SK-N-SH treated with all-trans-retinoic acid at 6 μM for 48 hours (cell line): ENCODE measurements around the gene DHX57.

Experiments
- BACH2 ChIP-seq: fragments of 250-450 bp; sonication (Bioruptor Pico); IDR thresholded peaks from 2 replicates; pipeline ENCODE4 v1.9.0; 2021; ENCODE audit warnings: mild to moderate bottlenecking, borderline replicate concordance
- CSDC2 ChIP-seq: fragments of 250-450 bp; sonication (Bioruptor Pico); IDR thresholded peaks from 2 replicates; pipeline ENCODE4 v1.5.0; 2020; ENCODE audit warnings: mild to moderate bottlenecking, moderate library complexity
- OSR1 ChIP-seq: fragments of 250-450 bp; sonication (Bioruptor Pico); IDR thresholded peaks from 2 replicates; pipeline ENCODE4 v1.8.0; 2022; ENCODE audit warnings: moderate library complexity, mild to moderate bottlenecking, inconsistent platforms
- RARB ChIP-seq: fragments of 250-450 bp; sonication (Bioruptor Pico); IDR thresholded peaks from 2 replicates; pipeline ENCODE4 v1.8.0; 2021; ENCODE audit warnings: mild to moderate bottlenecking, moderate library complexity
- SNAI2 ChIP-seq: fragments of 250-450 bp; sonication (Bioruptor Pico); IDR thresholded peaks from 2 replicates; pipeline ENCODE4 v1.5.0; 2020; ENCODE audit warnings: mild to moderate bottlenecking, moderate library complexity
- ZC3H10 ChIP-seq: fragments of 250-450 bp; sonication (Bioruptor Pico); IDR thresholded peaks from 2 replicates; pipeline ENCODE4 v1.5.1; 2021; ENCODE audit warnings: mild to moderate bottlenecking, moderate library complexity
- ZFP3 ChIP-seq: fragments of 250-450 bp; sonication (Bioruptor Pico); IDR thresholded peaks from 2 replicates; pipeline ENCODE4 v1.5.0; 2020; ENCODE audit warnings: mild to moderate bottlenecking, moderate library complexity
- ZFP30 ChIP-seq: fragments of 450-650 bp; formaldehyde crosslinking; IDR thresholded peaks from 2 replicates; pipeline ENCODE4 v1.5.0; 2022; ENCODE audit warnings: mild to moderate bottlenecking, moderate library complexity
- ZNF565 ChIP-seq: fragments of 450-650 bp; formaldehyde crosslinking; conservative IDR thresholded peaks from 2 replicates; pipeline ENCODE4 v1.5.0; 2020; ENCODE audit warnings: low read depth, mild to moderate bottlenecking, moderate library complexity
- TF ChIP-seq, protein P1 (sequence below): fragments of 250-450 bp; sonication (Bioruptor Pico); IDR thresholded peaks from 2 replicates; pipeline ENCODE4 v1.8.0; 2020; ENCODE audit warnings: mild to moderate bottlenecking, moderate library complexity, borderline replicate concordance
- TF ChIP-seq, protein P2 (sequence below): fragments of 250-450 bp; sonication (Bioruptor Pico); IDR thresholded peaks from 2 replicates; pipeline ENCODE4 v1.5.0; 2020; ENCODE audit warnings: mild to moderate bottlenecking, moderate library complexity
- TF ChIP-seq, protein P3 (sequence below): fragments of 250-450 bp; sonication (Bioruptor Pico); IDR thresholded peaks from 2 replicates; pipeline ENCODE4 v1.5.1; 2021; ENCODE audit warnings: mild to moderate bottlenecking, moderate library complexity

DNA sequence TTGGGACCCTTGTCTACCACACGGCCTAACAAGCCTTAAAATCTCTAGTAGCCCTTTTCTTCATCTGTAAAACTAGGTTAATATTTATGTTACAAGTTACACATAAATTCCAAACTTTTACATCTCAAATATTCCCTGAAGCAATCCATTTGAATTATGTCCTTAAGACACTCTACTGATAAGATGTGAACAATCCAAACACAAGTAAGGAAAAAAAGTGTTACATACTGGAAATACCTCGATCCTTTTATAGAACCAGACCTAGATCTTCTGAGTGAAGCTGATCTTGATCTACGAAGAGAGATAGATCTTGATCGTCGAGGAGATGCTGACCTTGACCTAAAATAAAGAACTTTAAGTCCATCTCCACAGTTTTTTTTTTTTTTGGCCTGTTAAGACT is 127.9 kb downstream of the DHX57 start:
- TF ChIP-seq, protein P1, sequence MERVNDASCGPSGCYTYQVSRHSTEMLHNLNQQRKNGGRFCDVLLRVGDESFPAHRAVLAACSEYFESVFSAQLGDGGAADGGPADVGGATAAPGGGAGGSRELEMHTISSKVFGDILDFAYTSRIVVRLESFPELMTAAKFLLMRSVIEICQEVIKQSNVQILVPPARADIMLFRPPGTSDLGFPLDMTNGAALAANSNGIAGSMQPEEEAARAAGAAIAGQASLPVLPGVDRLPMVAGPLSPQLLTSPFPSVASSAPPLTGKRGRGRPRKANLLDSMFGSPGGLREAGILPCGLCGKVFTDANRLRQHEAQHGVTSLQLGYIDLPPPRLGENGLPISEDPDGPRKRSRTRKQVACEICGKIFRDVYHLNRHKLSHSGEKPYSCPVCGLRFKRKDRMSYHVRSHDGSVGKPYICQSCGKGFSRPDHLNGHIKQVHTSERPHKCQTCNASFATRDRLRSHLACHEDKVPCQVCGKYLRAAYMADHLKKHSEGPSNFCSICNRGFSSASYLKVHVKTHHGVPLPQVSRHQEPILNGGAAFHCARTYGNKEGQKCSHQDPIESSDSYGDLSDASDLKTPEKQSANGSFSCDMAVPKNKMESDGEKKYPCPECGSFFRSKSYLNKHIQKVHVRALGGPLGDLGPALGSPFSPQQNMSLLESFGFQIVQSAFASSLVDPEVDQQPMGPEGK (CRISPR knock-in tag): no peak
- TF ChIP-seq RARB (CRISPR knock-in tag): no peak
- no peak for TF ChIP-seq CSDC2 (CRISPR knock-in tag)
- no peak for TF ChIP-seq ZFP30 (CRISPR knock-in tag)
- TF ChIP-seq ZFP3 (CRISPR knock-in tag): no peak
- TF ChIP-seq, protein P2, sequence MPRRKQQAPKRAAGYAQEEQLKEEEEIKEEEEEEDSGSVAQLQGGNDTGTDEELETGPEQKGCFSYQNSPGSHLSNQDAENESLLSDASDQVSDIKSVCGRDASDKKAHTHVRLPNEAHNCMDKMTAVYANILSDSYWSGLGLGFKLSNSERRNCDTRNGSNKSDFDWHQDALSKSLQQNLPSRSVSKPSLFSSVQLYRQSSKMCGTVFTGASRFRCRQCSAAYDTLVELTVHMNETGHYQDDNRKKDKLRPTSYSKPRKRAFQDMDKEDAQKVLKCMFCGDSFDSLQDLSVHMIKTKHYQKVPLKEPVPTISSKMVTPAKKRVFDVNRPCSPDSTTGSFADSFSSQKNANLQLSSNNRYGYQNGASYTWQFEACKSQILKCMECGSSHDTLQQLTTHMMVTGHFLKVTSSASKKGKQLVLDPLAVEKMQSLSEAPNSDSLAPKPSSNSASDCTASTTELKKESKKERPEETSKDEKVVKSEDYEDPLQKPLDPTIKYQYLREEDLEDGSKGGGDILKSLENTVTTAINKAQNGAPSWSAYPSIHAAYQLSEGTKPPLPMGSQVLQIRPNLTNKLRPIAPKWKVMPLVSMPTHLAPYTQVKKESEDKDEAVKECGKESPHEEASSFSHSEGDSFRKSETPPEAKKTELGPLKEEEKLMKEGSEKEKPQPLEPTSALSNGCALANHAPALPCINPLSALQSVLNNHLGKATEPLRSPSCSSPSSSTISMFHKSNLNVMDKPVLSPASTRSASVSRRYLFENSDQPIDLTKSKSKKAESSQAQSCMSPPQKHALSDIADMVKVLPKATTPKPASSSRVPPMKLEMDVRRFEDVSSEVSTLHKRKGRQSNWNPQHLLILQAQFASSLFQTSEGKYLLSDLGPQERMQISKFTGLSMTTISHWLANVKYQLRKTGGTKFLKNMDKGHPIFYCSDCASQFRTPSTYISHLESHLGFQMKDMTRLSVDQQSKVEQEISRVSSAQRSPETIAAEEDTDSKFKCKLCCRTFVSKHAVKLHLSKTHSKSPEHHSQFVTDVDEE (CRISPR knock-in tag): no peak
- TF ChIP-seq, protein P3, sequence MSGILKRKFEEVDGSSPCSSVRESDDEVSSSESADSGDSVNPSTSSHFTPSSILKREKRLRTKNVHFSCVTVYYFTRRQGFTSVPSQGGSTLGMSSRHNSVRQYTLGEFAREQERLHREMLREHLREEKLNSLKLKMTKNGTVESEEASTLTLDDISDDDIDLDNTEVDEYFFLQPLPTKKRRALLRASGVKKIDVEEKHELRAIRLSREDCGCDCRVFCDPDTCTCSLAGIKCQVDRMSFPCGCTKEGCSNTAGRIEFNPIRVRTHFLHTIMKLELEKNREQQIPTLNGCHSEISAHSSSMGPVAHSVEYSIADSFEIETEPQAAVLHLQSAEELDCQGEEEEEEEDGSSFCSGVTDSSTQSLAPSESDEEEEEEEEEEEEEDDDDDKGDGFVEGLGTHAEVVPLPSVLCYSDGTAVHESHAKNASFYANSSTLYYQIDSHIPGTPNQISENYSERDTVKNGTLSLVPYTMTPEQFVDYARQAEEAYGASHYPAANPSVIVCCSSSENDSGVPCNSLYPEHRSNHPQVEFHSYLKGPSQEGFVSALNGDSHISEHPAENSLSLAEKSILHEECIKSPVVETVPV (CRISPR knock-in tag): no peak
- no peak for TF ChIP-seq OSR1
- no peak for TF ChIP-seq ZNF565
- no peak for TF ChIP-seq BACH2 (CRISPR knock-in tag)
- no peak for TF ChIP-seq ZC3H10 (CRISPR knock-in tag)
- no peak for TF ChIP-seq SNAI2 (CRISPR knock-in tag)
